Trophoblast cell (in vitro differentiated cells and primary cell): ENCODE data around the gene SIM2.

Source experiments
- DNase-seq, 2 donors: peaks; one replicate each; pipeline ENCODE4 v3.0.0-alpha.2; 2016
- H2AFZ ChIP-seq: 2 replicates; pipeline ENCODE4 v1.6.1; 2013; ENCODE audit warnings: low read length, moderate library complexity, mild to moderate bottlenecking; ENCODE audit not compliant: insufficient read depth, poor library complexity
- H2AK5ac ChIP-seq: 2 replicates; pipeline ENCODE4 v1.6.1; 2013; ENCODE audit warnings: mild to moderate bottlenecking, low read length
- H2BK120ac ChIP-seq: 2 replicates; pipeline ENCODE4 v1.6.1; 2013; ENCODE audit warnings: low read length, mild to moderate bottlenecking, moderate library complexity; ENCODE audit not compliant: insufficient read depth, poor library complexity
- H2BK12ac ChIP-seq: 2 replicates; pipeline ENCODE4 v1.6.1; 2013; ENCODE audit warnings: mild to moderate bottlenecking, low read length, moderate library complexity
- H2BK5ac ChIP-seq: 2 replicates; pipeline ENCODE4 v1.6.1; 2013; ENCODE audit warnings: low read length, low read depth, moderate library complexity, mild to moderate bottlenecking; ENCODE audit not compliant: poor library complexity
- H3K14ac ChIP-seq: 2 replicates; pipeline ENCODE4 v1.6.1; 2013; ENCODE audit warnings: mild to moderate bottlenecking, low read length
- H3K18ac ChIP-seq: 2 replicates; pipeline ENCODE4 v1.6.1; 2013; ENCODE audit warnings: mild to moderate bottlenecking, low read length
- H3K23ac ChIP-seq: 2 replicates; pipeline ENCODE4 v1.6.1; 2013; ENCODE audit warnings: low read length
- H3K27ac ChIP-seq: 2 replicates; pipeline ENCODE4 v1.5.1; 2013; ENCODE audit warnings: low read depth, mild to moderate bottlenecking, inconsistent platforms, low read length, moderate library complexity
- H3K27me3 ChIP-seq: 2 replicates; pipeline ENCODE4 v1.6.1; 2013; ENCODE audit warnings: inconsistent platforms, mild to moderate bottlenecking, low read length, moderate library complexity; ENCODE audit not compliant: insufficient read depth
- H3K36me3 ChIP-seq, 2 experiments: 1 replicate in 1 of 2; 2 replicates in 1 of 2; pipeline ENCODE4 v1.6.1; 2013; ENCODE audit warnings: low read length in 2 of 2, mild to moderate bottlenecking in 2 of 2, moderate library complexity in 1 of 2; ENCODE audit not compliant: insufficient read depth in 2 of 2, control insufficient read depth in 1 of 2
- H3K4ac ChIP-seq: 2 replicates; pipeline ENCODE4 v1.6.1; 2013; ENCODE audit warnings: low read depth, mild to moderate bottlenecking, low read length, moderate library complexity
- H3K4me1 ChIP-seq, 2 experiments: 1 replicate in 1 of 2; 2 replicates in 1 of 2; pipeline ENCODE4 v1.6.1; 2013; ENCODE audit warnings: low read length in 2 of 2, mild to moderate bottlenecking in 2 of 2, moderate library complexity in 1 of 2; ENCODE audit not compliant: insufficient read depth in 2 of 2, control insufficient read depth in 1 of 2
- H3K4me2 ChIP-seq: 2 replicates; pipeline ENCODE4 v1.6.1; 2013; ENCODE audit warnings: inconsistent platforms, mild to moderate bottlenecking, low read length, moderate library complexity
- H3K4me3 ChIP-seq: 2 replicates; pipeline ENCODE4 v1.5.1; 2013; ENCODE audit warnings: mild to moderate bottlenecking, low read depth, low read length, inconsistent platforms
- H3K79me1 ChIP-seq: one replicate; pipeline ENCODE4 v1.6.1; 2013; ENCODE audit warnings: low read length
- H3K79me2 ChIP-seq: 2 replicates; pipeline ENCODE4 v1.6.1; 2013; ENCODE audit warnings: low read length, mild to moderate bottlenecking; ENCODE audit not compliant: control insufficient read depth, insufficient read depth, poor library complexity
- H3K9ac ChIP-seq: 2 replicates; pipeline ENCODE4 v1.6.1; 2013; ENCODE audit warnings: mild to moderate bottlenecking, low read length
- H3K9me3 ChIP-seq: 2 replicates; pipeline ENCODE4 v1.6.1; 2013; ENCODE audit warnings: low read depth, mild to moderate bottlenecking, control low read depth, inconsistent platforms, low read length; ENCODE audit not compliant: insufficient read depth
- H4K12ac ChIP-seq: 2 replicates; pipeline ENCODE4 v1.6.1; 2013; ENCODE audit warnings: low read depth, mild to moderate bottlenecking, low read length, moderate library complexity
- H4K8ac ChIP-seq: 2 replicates; pipeline ENCODE4 v1.6.1; 2013; ENCODE audit warnings: low read depth, mild to moderate bottlenecking, low read length, moderate library complexity
- H4K91ac ChIP-seq: one replicate; pipeline ENCODE4 v1.6.1; 2013; ENCODE audit warnings: low read depth, mild to moderate bottlenecking, low read length, moderate library complexity
- WGBS: extraction: QIAGEN DNeasy Blood & Tissue Kit; methylation state at CpG from one replicate; pipeline ENCODE4 v1.1.7; 2013; ENCODE audit warnings: missing lambda C conversion rate; ENCODE audit not compliant: insufficient read length, insufficient coverage; ENCODE audit errors: extremely low coverage; 5-methylcytosine and 5-hydroxymethylcytosine counted together

The SIM2 gene

GRCh38 chr21:36750576-36750959, 51.7 kb downstream of the SIM2 start:
- Histone ChIP-seq H2AFZ (peak overlapping the region; percentile 66), H3K4me3 (no peak overlapping the region), H3K4me1 (peaks cover 9 to 10% of the 10 kb centered on the region in 2 experiments), H3K4ac (no peak overlapping the region), H2BK120ac (no peak overlapping the region), H4K8ac (no peak overlapping the region), H3K27me3 (peaks cover 12% of the 10 kb centered on the region), H3K9ac (no peak overlapping the region), H3K27ac (no peak overlapping the region), H3K79me2 (peaks cover 3% of the 10 kb centered on the region), H3K79me1 (no peaks in the 10 kb centered on the region), H3K9me3 (peaks cover 3% of the 10 kb centered on the region), H2AK5ac (no peak overlapping the region), H3K18ac (no peak overlapping the region), H4K12ac (no peak overlapping the region), H3K23ac (no peak overlapping the region), H3K4me2 (peak overlapping the region; percentile 53), H3K36me3 (no peaks in the 10 kb centered on the region), H2BK5ac (no peak overlapping the region), H3K14ac (no peak overlapping the region), H2BK12ac (no peak overlapping the region), H4K91ac (no peak overlapping the region)
- DNase-seq, result peak in 1 of 2 donors; percentile 53
- no CpG with 5 or more reads among the region's 2 CpGs for WGBS

DNA sequence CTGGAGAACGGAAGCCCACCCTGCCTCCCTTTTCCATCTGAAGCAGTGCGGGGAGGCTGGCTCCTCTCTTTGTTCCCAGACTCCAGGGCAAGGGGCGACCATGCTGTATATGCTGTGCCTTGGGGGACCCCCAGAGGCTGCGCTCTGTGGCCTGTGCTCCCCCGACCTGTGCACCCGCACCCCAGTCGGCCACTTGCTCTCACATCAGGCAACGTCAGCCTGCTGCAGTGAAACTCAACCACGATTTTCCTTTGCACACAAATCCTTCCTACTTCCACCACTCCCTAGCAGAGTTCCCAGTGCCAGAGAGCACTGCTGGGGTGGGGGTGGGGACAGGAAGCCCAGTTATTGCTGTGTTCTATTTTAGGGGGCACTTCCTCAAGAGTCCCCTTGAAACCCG, 52.5 kb downstream of the SIM2 start:
- Histone ChIP-seq H2BK12ac (no peak overlapping the region), H2BK5ac (no peak overlapping the region), H3K79me1 (no peaks in the 10 kb centered on the region), H3K4me1 (peaks cover 9 to 10% of the 10 kb centered on the region in 2 experiments), H2AFZ (no peak overlapping the region), H3K4ac (no peak overlapping the region), H4K8ac (no peak overlapping the region), H3K9ac (no peak overlapping the region), H3K14ac (peak overlapping the region; percentile 15), H4K91ac (no peak overlapping the region), H3K18ac (no peak overlapping the region), H3K4me3 (no peak overlapping the region), H3K27ac (no peak overlapping the region), H2BK120ac (peak overlapping the region; percentile 8), H3K36me3 (no peaks in the 10 kb centered on the region), H3K4me2 (no peak overlapping the region), H3K9me3 (no peaks in the 10 kb centered on the region), H4K12ac (no peak overlapping the region), H2AK5ac (no peak overlapping the region), H3K23ac (no peak overlapping the region), H3K27me3 (peaks cover 12% of the 10 kb centered on the region), H3K79me2 (peaks cover 3% of the 10 kb centered on the region)
- no peak for DNase-seq
- no CpG with 5 or more reads among the region's 10 CpGs for WGBS

- H3K4me2 ChIP-seq, result no peak overlapping the region
- H3K79me2 ChIP-seq, result no peaks in the 10 kb centered on the region
Measured at GRCh38 chr21:36753556-36753955, 54.6 kb downstream of the SIM2 start.

GRCh38 chr21:36754241-36754898, 55.5 kb downstream of the SIM2 start:
- Histone ChIP-seq H3K27ac (no peak overlapping the region), H4K12ac (no peak overlapping the region), H3K9me3 (no peaks in the 10 kb centered on the region), H2BK120ac (no peak overlapping the region), H2BK5ac (no peak overlapping the region), H3K79me2 (no peaks in the 10 kb centered on the region), H2BK12ac (no peak overlapping the region), H2AFZ (no peak overlapping the region), H3K14ac (no peak overlapping the region), H3K9ac (no peak overlapping the region), H3K18ac (no peak overlapping the region), H2AK5ac (no peak overlapping the region), H3K36me3 (no peaks in the 10 kb centered on the region), H3K4ac (no peak overlapping the region), H3K27me3 (no peaks in the 10 kb centered on the region), H3K23ac (no peak overlapping the region), H3K4me3 (no peak overlapping the region), H4K91ac (no peak overlapping the region), H3K4me2 (no peak overlapping the region), H3K4me1 (peaks cover 3 to 9% of the 10 kb centered on the region in 2 experiments), H3K79me1 (no peaks in the 10 kb centered on the region), H4K8ac (no peak overlapping the region)
- DNase-seq, result no peak
- WGBS, result no CpG with 5 or more reads among the region's 22 CpGs

More at GRCh38 chr21:36753556-36753955, 54.6 kb downstream of the SIM2 start:
- Histone ChIP-seq H3K9me3 (no peaks in the 10 kb centered on the region), H2AK5ac (no peak overlapping the region), H3K27ac (no peak overlapping the region), H4K91ac (no peak overlapping the region), H3K9ac (no peak overlapping the region), H3K36me3 (no peaks in the 10 kb centered on the region), H3K4me3 (no peak overlapping the region), H3K4me1 (peaks cover 3 to 9% of the 10 kb centered on the region in 2 experiments), H2BK5ac (no peak overlapping the region), H3K14ac (no peak overlapping the region), H3K27me3 (peaks cover 2% of the 10 kb centered on the region), H3K79me1 (no peaks in the 10 kb centered on the region), H3K4ac (no peak overlapping the region), H2BK12ac (no peak overlapping the region), H4K12ac (no peak overlapping the region), H2AFZ (no peak overlapping the region), H4K8ac (no peak overlapping the region), H2BK120ac (no peak overlapping the region), H3K18ac (no peak overlapping the region), H3K23ac (no peak overlapping the region)
- no CpG with 5 or more reads among the region's 3 CpGs for WGBS
- DNase-seq, result peak in 1 of 2 donors; percentile 47
